Endodermal cell (in vitro differentiated cells): ENCODE measurements around the gene FBRSL1. TPM values are rescaled to one million over a fixed set of nuclear protein-coding genes. Genes with fewer than 3 reads are reported as not detected.

Source experiments
- DNase-seq: peaks from one replicate; pipeline ENCODE4 v3.0.0-alpha.2; 2017
- H3K27ac ChIP-seq: 2 replicates; pipeline ENCODE4 v1.5.1; 2013; ENCODE audit warnings: mild to moderate bottlenecking, low read depth, low read length, moderate library complexity
- H3K27me3 ChIP-seq: 2 replicates; pipeline ENCODE4 v1.6.1; 2013; ENCODE audit warnings: mild to moderate bottlenecking, low read length, moderate library complexity; ENCODE audit not compliant: insufficient read depth, control insufficient read depth, poor library complexity, severe bottlenecking
- H3K36me3 ChIP-seq: 2 replicates; pipeline ENCODE4 v1.7.0; 2013; ENCODE audit warnings: mild to moderate bottlenecking, low read length, moderate library complexity; ENCODE audit not compliant: control insufficient read depth, insufficient read depth
- H3K4me1 ChIP-seq: one replicate; pipeline ENCODE4 v1.7.0; 2013; ENCODE audit warnings: low read length; ENCODE audit not compliant: control insufficient read depth, insufficient read depth
- H3K4me3 ChIP-seq: 2 replicates; pipeline ENCODE4 v1.5.1; 2013; ENCODE audit warnings: mild to moderate bottlenecking, low read length, moderate library complexity
- H3K9ac ChIP-seq: 2 replicates; pipeline ENCODE4 v1.6.1; 2013; ENCODE audit warnings: mild to moderate bottlenecking, low read length, moderate library complexity; ENCODE audit not compliant: poor library complexity, severe bottlenecking; ENCODE audit errors: extremely low read depth
- H3K9me3 ChIP-seq: 2 replicates; pipeline ENCODE4 v1.6.1; 2013; ENCODE audit warnings: mild to moderate bottlenecking, low read length, moderate library complexity; ENCODE audit not compliant: control insufficient read depth
- H3K27ac Mint-ChIP-seq: 2 replicates; pipeline ENCODE4 v1.8.0; 2020; ENCODE audit warnings: mixed read lengths
- H3K27me3 Mint-ChIP-seq: 2 replicates; pipeline ENCODE4 v1.8.0; 2021; ENCODE audit warnings: mild to moderate bottlenecking, mixed read lengths; ENCODE audit not compliant: insufficient read depth
- H3K36me3 Mint-ChIP-seq: 2 replicates; pipeline ENCODE4 v1.8.0; 2020; ENCODE audit warnings: low read depth, mixed read lengths
- H3K4me1 Mint-ChIP-seq: 2 replicates; pipeline ENCODE4 v1.8.0; 2020; ENCODE audit warnings: mixed read lengths
- H3K4me3 Mint-ChIP-seq: 2 replicates; pipeline ENCODE4 v1.8.0; 2020; ENCODE audit warnings: mild to moderate bottlenecking, moderate library complexity, mixed read lengths
- H3K9me3 Mint-ChIP-seq: 2 replicates; pipeline ENCODE4 v1.8.0; 2020; ENCODE audit warnings: mild to moderate bottlenecking, mixed read lengths
- WGBS, 2 experiments: methylation state at CpG; one replicate each; pipeline versions ENCODE4 v1.1.5 to v1.1.7; 2013; ENCODE audit warnings: missing lambda C conversion rate in 2 of 2, mixed read lengths in 1 of 2; ENCODE audit not compliant: insufficient coverage in 1 of 2, insufficient read length in 1 of 2; 5-methylcytosine and 5-hydroxymethylcytosine counted together
- total RNA-seq, 2 donors: library from RNA; stranded (reverse); fragmentation: NEBNext Ultra II Directional in 1 of 2; extraction: Animal tissue kit (Norgen Biotek cat#: 25700) in 1 of 2; gene quantifications; 2 replicates in 1 of 2; 3 replicates in 1 of 2; pipeline ENCODE4 v1.2.1, GENCODE V29; 2021
- TF ChIP-seq, protein P1 (sequence below): fragments of 200-600 bp; sonication (generic); conservative IDR thresholded peaks from 2 replicates; pipeline ENCODE4 v1.5.0; 2021; ENCODE audit warnings: antibody characterized with exemption, mild to moderate bottlenecking

FBRSL1 gene
- total RNA-seq, 2 donors from 2014 or later, result 74.9 to 92.3 TPM

DNA sequence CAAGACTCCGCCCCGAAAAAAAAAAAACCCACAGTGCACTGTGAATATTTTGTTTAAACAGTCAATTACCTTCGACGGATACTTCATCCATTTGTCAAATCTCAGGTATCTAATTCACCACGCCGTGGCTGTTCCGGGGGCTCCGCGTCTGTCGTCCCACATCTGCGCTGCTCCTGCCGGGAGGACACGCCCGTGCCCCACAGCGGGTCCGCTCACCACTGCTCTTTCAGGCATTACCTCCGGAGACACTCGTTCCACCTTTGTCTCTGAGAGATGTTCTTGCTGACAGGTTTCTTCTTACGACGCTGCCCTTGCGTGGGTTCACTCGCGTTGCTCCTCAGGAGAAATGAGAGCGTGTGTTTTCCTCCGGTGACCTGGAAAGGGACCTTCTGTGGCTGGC is 46.9 kb upstream of the FBRSL1 start:
- no peak overlapping the region for H3K9ac ChIP-seq
- H3K36me3 Mint-ChIP-seq, result no peaks in the 10 kb centered on the region
- no peak overlapping the region for H3K4me3 ChIP-seq
- no peak overlapping the region for H3K4me3 Mint-ChIP-seq
- no peaks in the 10 kb centered on the region for H3K36me3 ChIP-seq
- H3K9me3 ChIP-seq, result no peaks in the 10 kb centered on the region
- H3K9me3 Mint-ChIP-seq, result peaks cover 11% of the 10 kb centered on the region
- DNase-seq, result no peak
- H3K27me3 ChIP-seq, result no peaks in the 10 kb centered on the region
- TF ChIP-seq, protein P1, sequence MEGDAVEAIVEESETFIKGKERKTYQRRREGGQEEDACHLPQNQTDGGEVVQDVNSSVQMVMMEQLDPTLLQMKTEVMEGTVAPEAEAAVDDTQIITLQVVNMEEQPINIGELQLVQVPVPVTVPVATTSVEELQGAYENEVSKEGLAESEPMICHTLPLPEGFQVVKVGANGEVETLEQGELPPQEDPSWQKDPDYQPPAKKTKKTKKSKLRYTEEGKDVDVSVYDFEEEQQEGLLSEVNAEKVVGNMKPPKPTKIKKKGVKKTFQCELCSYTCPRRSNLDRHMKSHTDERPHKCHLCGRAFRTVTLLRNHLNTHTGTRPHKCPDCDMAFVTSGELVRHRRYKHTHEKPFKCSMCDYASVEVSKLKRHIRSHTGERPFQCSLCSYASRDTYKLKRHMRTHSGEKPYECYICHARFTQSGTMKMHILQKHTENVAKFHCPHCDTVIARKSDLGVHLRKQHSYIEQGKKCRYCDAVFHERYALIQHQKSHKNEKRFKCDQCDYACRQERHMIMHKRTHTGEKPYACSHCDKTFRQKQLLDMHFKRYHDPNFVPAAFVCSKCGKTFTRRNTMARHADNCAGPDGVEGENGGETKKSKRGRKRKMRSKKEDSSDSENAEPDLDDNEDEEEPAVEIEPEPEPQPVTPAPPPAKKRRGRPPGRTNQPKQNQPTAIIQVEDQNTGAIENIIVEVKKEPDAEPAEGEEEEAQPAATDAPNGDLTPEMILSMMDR, result no peak
- no peak overlapping the region for H3K27ac Mint-ChIP-seq
- H3K27ac ChIP-seq, result no peak overlapping the region
- no peaks in the 10 kb centered on the region for H3K4me1 ChIP-seq
- H3K4me1 Mint-ChIP-seq, result peaks cover 22% of the 10 kb centered on the region
- peaks cover 56% of the 10 kb centered on the region for H3K27me3 Mint-ChIP-seq
- 92 to 93% methylated on average over 23 to 25 of the region's 25 CpGs for WGBS, 2 experiments

DNA sequence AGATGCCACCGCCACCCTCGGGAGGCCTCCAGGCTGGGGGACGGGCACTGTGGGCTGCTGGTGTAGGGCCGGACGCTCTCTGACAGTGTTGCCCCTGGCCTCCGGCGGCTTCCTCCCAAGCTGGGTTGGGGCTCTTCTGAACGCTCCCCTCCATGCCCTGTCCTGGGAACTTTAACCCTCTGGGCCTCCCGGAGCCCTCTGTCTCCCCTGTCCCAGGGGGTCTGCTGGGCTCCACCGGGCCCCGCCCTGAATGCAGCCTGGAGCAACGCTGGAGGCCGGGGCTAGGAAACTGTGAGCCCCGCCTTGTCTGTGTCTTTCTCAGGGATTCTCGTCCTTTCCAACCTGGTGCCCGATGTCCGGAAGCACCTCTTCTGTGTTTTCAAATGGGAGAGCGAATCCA is 45.7 kb upstream of the FBRSL1 start:
- Histone ChIP-seq H3K9ac (no peak overlapping the region), H3K4me1 (no peaks in the 10 kb centered on the region), H3K27me3 (no peaks in the 10 kb centered on the region), H3K36me3 (no peaks in the 10 kb centered on the region), H3K9me3 (peaks cover under 1% of the 10 kb centered on the region), H3K4me3 (no peak overlapping the region), H3K27ac (no peak overlapping the region)
- WGBS, 2 experiments, result 84 to 85% methylated on average over 16 to 18 of the region's 18 CpGs
- Mint-ChIP-seq H3K27ac (no peak overlapping the region), H3K4me3 (no peak overlapping the region), H3K27me3 (peaks cover 64% of the 10 kb centered on the region), H3K9me3 (peaks cover 11% of the 10 kb centered on the region), H3K36me3 (no peaks in the 10 kb centered on the region), H3K4me1 (peaks cover 19% of the 10 kb centered on the region)
- DNase-seq, result no peak
- TF ChIP-seq, protein P1, result no peak

DNA sequence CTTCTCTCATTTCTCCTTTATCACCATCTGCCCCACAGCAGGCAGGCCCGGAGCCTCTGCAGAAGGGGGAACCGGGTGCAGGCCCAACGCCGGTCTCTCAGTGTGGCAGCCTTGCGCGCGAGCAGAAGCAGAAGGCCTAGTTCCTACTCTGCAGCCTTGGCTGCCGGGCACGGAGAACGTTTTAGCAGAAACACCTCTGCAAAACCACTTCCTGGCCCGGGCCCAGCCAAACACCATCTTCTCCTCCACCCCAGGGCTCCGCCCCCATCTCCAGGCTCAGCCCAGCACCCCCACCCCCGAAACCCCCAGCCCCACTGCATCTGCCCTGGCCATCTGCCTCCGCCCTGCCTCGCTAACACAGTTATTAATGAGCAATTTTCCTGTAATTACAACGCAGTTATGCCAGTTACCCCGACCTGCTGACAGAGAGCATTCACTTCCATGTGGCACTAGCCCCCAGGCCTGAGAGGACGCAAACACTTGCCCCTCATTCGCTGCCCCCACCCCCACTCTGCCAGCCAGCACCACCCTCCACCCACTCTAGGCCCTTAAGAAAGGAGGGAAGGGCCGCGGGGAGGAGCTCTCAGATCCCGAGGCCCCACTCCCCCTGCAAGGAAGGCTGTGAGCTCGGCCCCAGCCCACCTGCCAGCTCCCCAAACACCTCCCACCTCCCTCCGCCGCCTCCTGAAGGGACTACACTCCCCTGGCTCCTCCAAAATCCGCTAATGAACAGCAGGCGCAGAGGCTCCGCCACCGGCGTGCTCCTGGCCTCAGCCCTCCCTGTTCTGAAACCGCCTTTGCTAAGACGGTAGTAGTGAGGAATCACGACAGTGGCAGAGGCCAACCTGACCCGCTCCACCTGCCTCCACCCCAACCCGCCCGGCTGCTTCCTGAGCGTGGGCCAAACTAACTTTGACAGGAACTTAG is 44.7 kb upstream of the FBRSL1 start:
- DNase-seq, result peak; percentile 86
- TF ChIP-seq, protein P1, result no peak
- H3K36me3 ChIP-seq, result no peaks in the 10 kb centered on the region
- Mint-ChIP-seq H3K27ac (peak overlapping the region; percentile 85), H3K4me3 (peak overlapping the region; percentile 52), H3K27me3 (peaks cover 66% of the 10 kb centered on the region), H3K4me1 (peaks cover 17% of the 10 kb centered on the region), H3K36me3 (no peaks in the 10 kb centered on the region), H3K9me3 (peaks cover 11% of the 10 kb centered on the region)
- H3K4me3 ChIP-seq, result no peak overlapping the region
- WGBS, 2 experiments, result 75 to 76% methylated on average over 11 to 34 of the region's 37 CpGs
- no peak overlapping the region for H3K9ac ChIP-seq
- H3K27ac ChIP-seq, result peak overlapping the region; percentile 32
- H3K27me3 ChIP-seq, result no peaks in the 10 kb centered on the region
- H3K9me3 ChIP-seq, result peaks cover 8% of the 10 kb centered on the region
- H3K4me1 ChIP-seq, result no peaks in the 10 kb centered on the region
